Measurements from ENCODE around the gene GRAPL. TPM values are rescaled to one million over a fixed set of nuclear protein-coding genes. Genes with fewer than 3 reads are reported as not detected.
"Not testable (repeated sequence)": the region's sequence is repeated elsewhere in the genome, so short reads cannot be mapped to it uniquely, and the experiment has no call there.

Gene GRAPL
- total RNA-seq, 1 donor from 2014 or later, result 8.3 TPM

DNA sequence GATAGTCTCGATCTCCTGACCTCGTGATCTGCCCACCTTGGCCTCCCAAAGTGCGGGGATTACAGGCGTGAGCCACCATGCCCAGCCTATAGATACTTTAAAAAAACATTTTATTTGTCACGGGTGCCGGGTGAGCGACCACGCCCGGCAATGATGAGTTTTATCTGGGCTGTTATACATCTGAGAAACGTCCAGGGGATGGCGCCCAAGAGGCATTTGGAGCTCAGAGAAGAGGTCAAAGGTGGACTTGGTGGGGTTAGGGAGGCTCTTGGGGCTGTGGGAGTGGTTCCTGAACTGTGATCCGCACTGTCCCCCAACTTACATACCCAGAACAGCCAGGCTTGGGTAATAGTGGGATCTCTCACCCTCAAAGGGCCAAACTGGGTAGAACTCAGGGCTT lies 8.7 kb upstream of the GRAPL start:
- H3K9me3 Mint-ChIP-seq; intact Hi-C loops (cut with micrococcal nuclease); H3K4me1 Mint-ChIP-seq (ENCODE audit: low read depth); H3K27me3 Mint-ChIP-seq (ENCODE audit: insufficient read depth); DNase-seq (ENCODE audit: low spot score); H3K4me3 Mint-ChIP-seq; H3K36me3 Mint-ChIP-seq (ENCODE audit: low read depth); H3K27ac Mint-ChIP-seq: not testable (repeated sequence)

DNA sequence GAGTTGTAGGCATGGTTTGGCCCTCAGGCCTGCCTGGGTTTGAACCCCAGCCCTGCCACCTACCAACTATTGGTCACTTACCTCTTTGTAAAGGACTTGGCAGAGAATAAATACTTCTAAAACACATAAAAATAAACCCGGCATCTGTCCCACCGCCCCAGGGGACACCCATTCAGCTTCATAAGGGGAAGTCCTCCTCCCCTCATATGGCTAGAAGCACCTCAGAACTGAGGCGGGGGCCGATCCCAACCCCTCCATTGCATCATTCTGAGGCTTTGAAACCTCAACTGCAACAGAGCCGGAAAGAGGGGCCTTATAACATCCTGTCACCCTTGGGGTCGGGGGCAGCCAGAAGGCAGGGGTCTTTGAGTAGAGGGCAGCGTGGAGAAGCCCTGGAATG lies 2.1 kb upstream of the GRAPL start:
- H3K9me3 Mint-ChIP-seq; intact Hi-C loops (cut with micrococcal nuclease); H3K4me3 Mint-ChIP-seq; H3K27me3 Mint-ChIP-seq (ENCODE audit: insufficient read depth); H3K4me1 Mint-ChIP-seq (ENCODE audit: low read depth); H3K36me3 Mint-ChIP-seq (ENCODE audit: low read depth); H3K27ac Mint-ChIP-seq; DNase-seq (ENCODE audit: low spot score): not testable (repeated sequence)

DNA sequence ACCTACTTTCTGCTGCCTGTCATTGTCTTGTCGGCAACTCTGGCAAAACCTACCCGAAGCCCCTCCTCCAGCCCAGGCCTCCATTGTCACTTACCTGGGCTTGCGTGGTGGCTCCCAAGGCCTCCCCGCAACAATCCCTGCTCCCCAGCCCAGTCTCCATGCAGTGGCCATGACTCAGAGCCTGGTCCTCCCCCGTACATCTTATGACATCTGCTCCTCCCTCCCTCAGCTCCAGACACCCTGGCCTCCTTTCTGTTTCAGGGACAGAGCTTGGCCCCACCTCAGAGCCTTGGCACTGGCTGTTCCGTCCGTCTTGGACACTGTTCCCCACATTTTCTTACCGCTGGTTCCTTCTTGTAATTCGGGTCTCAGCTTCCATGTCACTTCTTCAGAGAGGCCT lies 2.1 kb downstream of the GRAPL start:
- H3K36me3 Mint-ChIP-seq (ENCODE audit: low read depth); H3K4me3 Mint-ChIP-seq; intact Hi-C loops (cut with micrococcal nuclease); H3K4me1 Mint-ChIP-seq (ENCODE audit: low read depth); DNase-seq (ENCODE audit: low spot score); H3K9me3 Mint-ChIP-seq; H3K27ac Mint-ChIP-seq; H3K27me3 Mint-ChIP-seq (ENCODE audit: insufficient read depth): not testable (repeated sequence)

DNA sequence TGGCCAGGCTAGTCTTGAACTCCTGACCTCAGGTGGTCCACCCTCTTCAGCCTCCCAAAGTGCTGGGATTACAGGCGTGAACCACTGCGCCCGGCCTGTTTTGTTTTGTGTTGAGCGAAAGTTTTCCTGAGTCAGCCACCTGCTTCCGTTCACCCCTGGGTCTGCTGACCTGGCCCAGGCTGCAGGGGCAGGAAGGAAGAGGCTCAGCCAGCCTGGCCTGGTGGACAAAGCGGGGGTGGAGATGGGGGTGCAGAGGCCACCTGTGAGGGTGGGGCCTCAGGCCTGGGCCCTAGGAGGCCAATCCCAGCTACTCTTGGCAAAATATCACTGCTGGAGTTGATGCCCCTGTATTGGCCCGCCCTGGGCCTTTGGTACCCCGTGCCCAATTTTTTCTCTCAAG lies 3.7 kb downstream of the GRAPL start:
- H3K36me3 Mint-ChIP-seq (ENCODE audit: low read depth); DNase-seq (ENCODE audit: low spot score); H3K4me1 Mint-ChIP-seq (ENCODE audit: low read depth); H3K4me3 Mint-ChIP-seq; H3K9me3 Mint-ChIP-seq; H3K27me3 Mint-ChIP-seq (ENCODE audit: insufficient read depth); H3K27ac Mint-ChIP-seq; intact Hi-C loops (cut with micrococcal nuclease): not testable (repeated sequence)

DNA sequence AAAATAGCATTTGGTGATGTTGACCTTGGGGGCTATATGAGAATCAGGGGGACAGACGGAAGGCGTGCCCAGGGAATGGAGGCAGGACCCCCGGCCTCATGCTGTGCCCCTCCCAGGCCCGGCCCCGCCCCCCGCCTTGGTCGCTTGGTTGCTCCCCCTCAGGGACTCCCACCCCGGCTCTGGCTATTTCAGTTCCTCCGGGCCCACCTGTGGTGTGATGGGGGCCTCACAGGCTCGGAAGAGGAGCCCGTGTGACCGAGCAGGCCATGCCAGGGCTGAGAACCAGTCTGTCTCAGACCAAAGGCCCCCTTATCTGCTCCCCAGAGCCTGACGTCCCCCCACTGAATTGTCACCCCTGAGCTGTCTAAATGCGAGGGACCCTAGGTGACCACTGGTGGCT lies 4.4 kb downstream of the GRAPL start:
- H3K27ac Mint-ChIP-seq; DNase-seq (ENCODE audit: low spot score); H3K9me3 Mint-ChIP-seq; H3K4me3 Mint-ChIP-seq; H3K27me3 Mint-ChIP-seq (ENCODE audit: insufficient read depth); H3K36me3 Mint-ChIP-seq (ENCODE audit: low read depth); H3K4me1 Mint-ChIP-seq (ENCODE audit: low read depth); intact Hi-C loops (cut with micrococcal nuclease): not testable (repeated sequence)

DNA sequence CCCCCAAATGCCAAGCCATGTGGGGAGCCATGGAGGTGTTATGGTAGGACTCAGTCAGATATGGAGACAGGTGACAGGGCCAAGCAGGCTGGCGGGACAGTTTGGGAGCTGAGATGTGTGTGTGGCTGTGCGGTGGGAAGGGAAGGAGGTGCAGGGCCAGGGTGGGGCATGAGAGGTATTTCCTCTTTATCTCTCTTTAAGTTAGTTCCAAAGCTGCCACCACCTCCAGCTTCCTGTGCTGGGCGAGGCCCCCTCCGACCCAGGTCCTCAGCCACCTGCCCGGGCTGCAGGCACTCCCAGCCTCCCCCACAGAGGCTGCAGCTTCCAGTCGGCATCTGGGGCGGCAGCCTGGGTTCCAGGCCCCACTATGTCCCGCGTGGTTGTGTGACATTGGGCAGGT lies 6.4 kb downstream of the GRAPL start:
- H3K27ac Mint-ChIP-seq; intact Hi-C loops (cut with micrococcal nuclease); DNase-seq (ENCODE audit: low spot score); H3K36me3 Mint-ChIP-seq (ENCODE audit: low read depth); H3K4me1 Mint-ChIP-seq (ENCODE audit: low read depth); H3K4me3 Mint-ChIP-seq; H3K27me3 Mint-ChIP-seq (ENCODE audit: insufficient read depth); H3K9me3 Mint-ChIP-seq: not testable (repeated sequence)

DNA sequence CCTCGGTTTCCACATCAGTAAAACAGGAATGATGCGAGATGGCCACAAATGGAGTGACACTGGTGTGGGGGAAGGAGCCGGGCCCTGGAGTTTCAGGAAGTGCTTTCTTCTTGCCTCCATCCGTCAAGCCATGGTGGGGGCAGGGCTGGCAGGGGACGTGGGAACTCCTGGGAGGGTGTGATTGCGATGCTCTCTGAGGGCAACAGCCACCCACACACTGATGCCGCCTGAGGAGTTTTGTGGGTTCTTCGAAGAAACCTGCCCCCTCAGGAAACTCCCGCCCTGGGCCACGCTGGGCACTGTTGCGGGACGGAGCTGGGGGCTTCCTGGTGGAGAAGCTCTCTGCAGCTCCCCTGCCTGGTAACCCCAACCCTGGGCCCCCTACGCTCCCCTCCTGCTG lies 8.0 kb downstream of the GRAPL start:
- H3K9me3 Mint-ChIP-seq; H3K4me3 Mint-ChIP-seq; intact Hi-C loops (cut with micrococcal nuclease); H3K4me1 Mint-ChIP-seq (ENCODE audit: low read depth); H3K27ac Mint-ChIP-seq; H3K27me3 Mint-ChIP-seq (ENCODE audit: insufficient read depth); H3K36me3 Mint-ChIP-seq (ENCODE audit: low read depth); DNase-seq (ENCODE audit: low spot score): not testable (repeated sequence)

DNA sequence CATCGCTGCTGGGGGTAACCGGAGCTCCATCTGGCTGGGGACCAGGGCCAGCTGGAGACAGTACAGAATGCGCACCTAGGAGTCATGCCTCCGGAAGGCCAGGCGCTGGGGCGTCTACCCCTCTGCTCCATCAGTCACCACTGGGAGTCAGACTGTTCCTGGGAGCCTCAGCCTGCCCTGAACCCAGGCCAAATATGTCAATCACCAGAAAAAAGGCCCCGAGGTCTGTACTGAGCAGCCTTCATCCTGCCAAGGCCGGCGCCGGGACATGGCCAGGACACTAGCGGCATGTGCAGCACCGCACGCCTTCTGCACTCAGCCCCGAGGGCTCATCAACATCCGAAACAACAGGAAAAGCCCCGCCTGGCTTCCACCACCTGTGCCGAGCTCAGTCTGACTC lies 8.7 kb downstream of the GRAPL start:
- H3K27ac Mint-ChIP-seq; H3K36me3 Mint-ChIP-seq (ENCODE audit: low read depth); H3K4me1 Mint-ChIP-seq (ENCODE audit: low read depth); DNase-seq (ENCODE audit: low spot score); H3K4me3 Mint-ChIP-seq; H3K9me3 Mint-ChIP-seq; H3K27me3 Mint-ChIP-seq (ENCODE audit: insufficient read depth); intact Hi-C loops (cut with micrococcal nuclease): not testable (repeated sequence)

DNA sequence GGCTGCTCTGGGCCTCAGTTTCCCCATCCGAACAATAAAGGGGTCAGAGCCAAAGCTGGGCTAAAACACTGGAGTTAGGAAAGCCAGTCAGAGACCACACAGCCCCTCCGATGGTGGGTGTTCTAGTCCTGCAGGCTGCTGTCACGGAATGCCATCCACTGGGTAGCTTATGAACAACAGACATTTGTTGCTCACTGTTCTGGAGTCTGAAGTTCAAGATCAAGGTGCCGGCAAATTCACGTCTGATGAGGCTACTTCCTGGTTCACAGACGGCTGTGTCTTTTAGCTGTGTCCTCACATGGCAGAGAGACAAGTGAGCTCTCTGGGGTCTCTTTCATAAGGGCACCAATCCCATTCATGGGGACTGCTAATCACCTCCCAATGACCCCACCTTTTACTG lies 9.2 kb downstream of the GRAPL start:
- DNase-seq (ENCODE audit: low spot score); H3K4me3 Mint-ChIP-seq; H3K27me3 Mint-ChIP-seq (ENCODE audit: insufficient read depth); H3K27ac Mint-ChIP-seq; H3K36me3 Mint-ChIP-seq (ENCODE audit: low read depth); intact Hi-C loops (cut with micrococcal nuclease); H3K9me3 Mint-ChIP-seq; H3K4me1 Mint-ChIP-seq (ENCODE audit: low read depth): not testable (repeated sequence)

DNA sequence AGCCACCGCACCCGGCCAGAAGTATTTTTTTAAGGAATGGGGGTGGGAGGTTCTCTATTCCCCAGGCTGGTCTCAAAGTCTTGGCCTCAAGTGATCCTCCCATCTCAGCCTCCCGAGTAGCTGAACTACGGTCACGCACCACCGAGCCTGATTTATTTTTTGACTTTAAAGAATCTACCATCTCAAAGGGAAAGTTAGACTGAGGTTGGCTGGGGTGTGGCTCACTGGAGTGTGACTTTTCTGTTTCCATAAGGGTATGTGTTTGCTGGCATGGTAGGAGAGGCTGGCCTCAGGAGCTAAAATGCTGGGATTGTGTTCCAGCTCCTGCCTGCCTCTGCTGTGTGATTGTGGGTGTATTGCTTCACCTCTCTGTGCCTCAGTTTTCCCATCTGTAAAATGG lies 10.6 kb downstream of the GRAPL start:
- H3K9me3 Mint-ChIP-seq; H3K4me1 Mint-ChIP-seq (ENCODE audit: low read depth); intact Hi-C loops (cut with micrococcal nuclease); H3K27ac Mint-ChIP-seq; DNase-seq (ENCODE audit: low spot score); H3K4me3 Mint-ChIP-seq; H3K27me3 Mint-ChIP-seq (ENCODE audit: insufficient read depth); H3K36me3 Mint-ChIP-seq (ENCODE audit: low read depth): not testable (repeated sequence)

DNA sequence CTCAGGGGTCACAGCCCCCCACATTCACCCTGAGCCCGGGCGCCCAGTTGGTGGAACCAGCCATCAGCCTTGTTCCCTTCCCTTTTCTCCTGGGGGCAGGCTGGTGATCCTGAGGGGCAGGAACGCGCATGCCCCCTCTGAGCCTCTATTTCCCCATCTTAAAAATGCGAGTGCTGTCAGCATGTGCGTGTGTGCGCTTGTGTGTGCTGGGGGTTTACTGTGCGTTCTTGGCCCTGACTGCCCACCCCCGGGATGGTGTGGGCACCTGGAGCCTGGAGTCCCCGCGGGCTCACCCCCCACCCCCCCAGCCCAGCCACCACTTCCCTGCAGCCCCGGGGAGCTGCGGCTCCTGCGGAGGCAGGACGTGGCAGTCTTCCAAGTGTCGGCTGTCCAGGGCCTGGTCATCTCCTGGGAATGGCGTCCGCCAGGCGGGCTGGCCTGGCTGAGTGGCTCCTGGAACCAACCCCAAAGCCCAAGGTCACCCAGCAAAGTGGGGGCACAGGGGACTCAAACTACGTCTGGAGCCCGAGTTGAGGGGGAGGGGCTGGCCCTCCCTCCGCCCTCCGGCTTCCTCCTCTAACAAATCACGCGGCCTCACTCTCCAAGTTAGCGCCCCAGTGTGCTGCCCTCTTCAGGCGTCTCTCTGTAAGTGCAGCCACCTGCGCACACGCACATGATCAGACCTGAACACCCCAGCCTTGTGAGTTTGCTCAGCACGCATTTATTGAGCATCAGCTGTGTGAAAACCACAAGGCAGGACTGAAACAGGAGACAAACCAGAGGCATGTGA lies 14.2 kb downstream of the GRAPL start:
- H3K4me3 Mint-ChIP-seq; H3K27me3 Mint-ChIP-seq (ENCODE audit: insufficient read depth); H3K4me1 Mint-ChIP-seq (ENCODE audit: low read depth); H3K36me3 Mint-ChIP-seq (ENCODE audit: low read depth); intact Hi-C loops (cut with micrococcal nuclease); H3K9me3 Mint-ChIP-seq; DNase-seq (ENCODE audit: low spot score); H3K27ac Mint-ChIP-seq: not testable (repeated sequence)

DNA sequence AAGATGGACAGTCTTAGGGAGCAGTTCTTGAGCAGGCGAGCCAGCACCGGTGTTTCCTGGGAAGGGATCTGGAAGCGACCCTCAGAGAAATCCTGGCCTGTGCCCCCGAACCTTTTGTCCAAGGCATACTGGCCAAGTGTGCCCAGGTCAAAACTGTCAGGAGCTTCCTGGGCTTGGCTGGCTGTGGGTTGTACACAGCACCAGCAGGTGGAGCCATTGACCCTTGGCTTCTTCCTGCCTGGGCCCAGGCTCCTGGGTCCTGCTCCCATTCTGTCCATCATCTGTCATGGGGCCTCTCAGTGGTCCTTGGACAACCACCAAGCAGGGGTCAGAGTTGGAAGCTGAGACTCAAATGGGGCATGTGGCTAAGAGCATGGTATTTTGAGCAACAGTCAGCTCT lies 15.0 kb downstream of the GRAPL start:
- DNase-seq (ENCODE audit: low spot score); intact Hi-C loops (cut with micrococcal nuclease); H3K4me1 Mint-ChIP-seq (ENCODE audit: low read depth); H3K9me3 Mint-ChIP-seq; H3K27me3 Mint-ChIP-seq (ENCODE audit: insufficient read depth); H3K36me3 Mint-ChIP-seq (ENCODE audit: low read depth); H3K4me3 Mint-ChIP-seq; H3K27ac Mint-ChIP-seq: not testable (repeated sequence)

DNA sequence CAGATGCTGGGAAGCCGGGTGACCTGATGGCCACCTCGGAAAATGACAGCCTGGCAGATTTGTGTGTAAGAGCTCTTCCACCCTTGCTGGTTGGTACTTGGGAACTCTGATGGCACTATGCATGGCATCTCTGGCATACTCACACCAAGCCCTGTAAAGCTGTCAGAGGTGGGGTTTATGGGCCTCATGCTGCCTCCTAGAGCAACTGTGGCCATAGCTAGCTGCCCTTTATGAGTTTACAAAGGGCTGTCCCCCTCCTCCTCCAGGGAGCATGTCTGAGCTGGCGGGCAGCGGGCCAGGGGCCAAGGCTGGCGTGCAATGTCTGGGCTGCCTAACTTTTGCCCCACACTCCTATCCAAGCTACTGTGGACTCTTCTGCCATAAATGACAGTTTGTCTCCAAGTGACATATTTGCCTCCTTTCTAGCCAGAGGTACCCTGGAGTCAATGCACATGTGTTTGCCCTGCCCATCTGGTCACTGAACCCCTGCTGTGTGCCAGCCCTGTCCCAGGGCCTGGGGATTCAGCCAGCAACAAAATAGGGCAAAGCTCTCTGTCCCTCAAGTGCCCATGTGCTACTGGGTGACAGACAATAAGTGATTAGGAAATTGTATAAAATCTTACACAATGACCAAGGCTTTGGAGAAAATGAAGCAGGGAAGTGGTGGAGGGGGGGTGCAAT lies 15.8 kb downstream of the GRAPL start:
- H3K36me3 Mint-ChIP-seq (ENCODE audit: low read depth); H3K4me3 Mint-ChIP-seq; H3K27ac Mint-ChIP-seq; H3K4me1 Mint-ChIP-seq (ENCODE audit: low read depth); H3K27me3 Mint-ChIP-seq (ENCODE audit: insufficient read depth); DNase-seq (ENCODE audit: low spot score); H3K9me3 Mint-ChIP-seq; intact Hi-C loops (cut with micrococcal nuclease): not testable (repeated sequence)

DNA sequence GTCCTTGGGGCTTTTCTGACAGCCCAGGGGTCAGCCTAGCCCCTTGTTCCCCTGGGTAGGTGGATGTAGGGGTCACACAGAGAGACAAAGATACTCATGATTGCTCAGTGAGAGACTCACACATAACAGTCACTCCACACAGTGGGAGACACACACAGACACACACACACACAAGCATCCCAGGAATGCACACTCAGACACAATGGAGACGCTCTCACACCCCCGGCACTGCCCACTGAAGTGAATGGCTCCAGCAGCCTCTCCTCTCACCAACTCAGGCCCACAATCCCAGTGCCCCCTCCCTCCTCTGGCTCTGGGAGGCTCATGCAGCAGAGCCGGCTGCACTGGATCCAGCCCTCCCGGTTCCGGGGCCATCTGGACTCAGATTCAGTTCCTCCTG lies 17.0 kb downstream of the GRAPL start:
- intact Hi-C loops (cut with micrococcal nuclease); H3K9me3 Mint-ChIP-seq; H3K36me3 Mint-ChIP-seq (ENCODE audit: low read depth); H3K27ac Mint-ChIP-seq; H3K4me3 Mint-ChIP-seq; DNase-seq (ENCODE audit: low spot score); H3K27me3 Mint-ChIP-seq (ENCODE audit: insufficient read depth); H3K4me1 Mint-ChIP-seq (ENCODE audit: low read depth): not testable (repeated sequence)

All from activated T-helper 1 cell treated with anti-CD3 and anti-CD28 coated beads, Interleukin-12 subunit alpha, Interleukin-12 subunit beta, Interleukin-2, Interleukin-4 antibody, amounts not matched to agents 30 ng/mL and 10 ng/mL and 1 ng/mL, durations not matched to agents 14 hours and 24 hours and 36 hours (primary cell).